Body of pancreas (tissue), 4 donors: ENCODE data around the gene C1R. TPM values are rescaled to one million over a fixed set of nuclear protein-coding genes. Genes with fewer than 3 reads are reported as not detected.

Experiments used
- ATAC-seq: fragments of 150-250 bp; one replicate; pipeline ENCODE4 v1.9.1; 2016
- DNase-seq, 4 donors: peaks; one replicate each; pipeline ENCODE4 v3.0.0-alpha.2; 2019
- H3K27ac ChIP-seq, 4 donors: fragments of 200-600 bp; sonication (generic); 1 replicate in 3 of 4; 2 replicates in 1 of 4; pipeline versions ENCODE4 v1.5.1 to v1.6.1; 2016 to 2019; ENCODE audit warnings: mild to moderate bottlenecking in 1 of 4, mixed read lengths in 1 of 4, moderate library complexity in 1 of 4
- H3K27me3 ChIP-seq, 2 donors: fragments of 200-600 bp; sonication (generic); one replicate each; pipeline ENCODE4 v1.6.0; 2016; ENCODE audit warnings: mild to moderate bottlenecking in 1 of 2
- H3K36me3 ChIP-seq, 2 donors: fragments of 200-600 bp; sonication (generic); replicated peaks in 1 of 2; 2 replicates each; pipeline ENCODE4 v1.5.1; 2016; ENCODE audit warnings: low read depth in 2 of 2; ENCODE audit not compliant: insufficient read depth in 1 of 2
- H3K4me1 ChIP-seq: fragments of 200-600 bp; sonication (generic); one replicate; pipeline ENCODE4 v1.6.0; 2016
- H3K4me3 ChIP-seq, 2 donors: fragments of 200-600 bp; sonication (generic); 1 replicate in 1 of 2; 2 replicates in 1 of 2; pipeline ENCODE4 v1.5.1; 2016 to 2019
- H3K9me3 ChIP-seq, 3 donors: fragments of 200-600 bp; sonication (generic); 1 replicate in 2 of 3; 2 replicates in 1 of 3; pipeline ENCODE4 v1.5.1; 2016
- CTCF ChIP-seq, 7 experiments: fragments of 450-650 bp in 4 of 7; fragments of 200-600 bp in 3 of 7; sonication (generic) in 3 of 7; IDR thresholded peaks; one replicate each; pipeline ENCODE4 v1.5.1; 2016 to 2019; ENCODE audit warnings: antibody characterized with exemption in 7 of 7
- POLR2A ChIP-seq, 3 donors: fragments of 450-650 bp; IDR thresholded peaks; one replicate each; pipeline ENCODE4 v1.6.1; 2016; ENCODE audit warnings: antibody characterized with exemption in 3 of 3, mild to moderate bottlenecking in 2 of 3
- WGBS, 2 donors: methylation state at CpG; one replicate each; pipeline ENCODE4 v1.1.5; 2017; 5-methylcytosine and 5-hydroxymethylcytosine counted together
- intact Hi-C: fragments of 100-400 bp; cut with DNase I; formaldehyde crosslinking; loops from one replicate; pipeline ENCODE4 v1.15.1; 2023
- total RNA-seq, 2 donors: library from RNA; depleted of rRNA; stranded (reverse); fragments of >200 nt; gene quantifications; one replicate each; pipeline ENCODE4 v1.1.0, GENCODE V29; 2016

Gene C1R
- total RNA-seq, 2 donors from 2014 or later: 113 to 133 TPM

GRCh38 chr12:7121324-7121723 lies 29.1 kb upstream of the C1R start:
- ATAC-seq (no peak), DNase-seq (no peak)
- intact Hi-C loops: no loop called here
- Histone ChIP-seq H3K27ac (no peak overlapping the region), H3K9me3 (no peaks in the 10 kb centered on the region), H3K27me3 (no peaks in the 10 kb centered on the region), H3K4me1 (peaks cover 9% of the 10 kb centered on the region), H3K4me3 (no peak overlapping the region), H3K36me3 (no peaks in the 10 kb centered on the region)
- TF ChIP-seq POLR2A (IDR thresholded peaks at IDR 0.05) (no peak), CTCF (IDR thresholded peaks at IDR 0.05) (no peak)
- 70 to 76% methylated on average over 3 to 5 of the region's 5 CpGs for WGBS, 2 donors

DNA sequence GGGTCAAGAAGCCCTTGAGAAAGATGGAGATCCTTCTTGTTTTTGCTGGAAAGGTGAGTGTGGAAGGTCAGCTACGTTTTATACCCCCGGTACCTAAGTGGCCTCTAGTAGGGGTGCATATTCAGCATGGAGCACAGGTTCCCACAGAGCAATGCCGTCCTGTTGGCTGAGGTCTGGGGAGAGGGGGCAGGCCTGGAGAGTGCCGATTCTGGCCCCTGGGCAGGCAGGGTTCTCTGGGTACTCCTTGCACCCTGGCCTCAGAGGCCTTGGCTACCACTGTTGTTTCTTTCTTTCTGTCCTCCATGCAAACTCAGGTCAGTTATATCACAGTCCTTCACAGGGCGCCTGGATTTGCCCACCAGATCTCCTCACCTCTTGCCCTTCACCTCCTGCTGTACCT lies 27.9 kb upstream of the C1R start:
- no peak for DNase-seq
- no peaks in the 10 kb centered on the region for H3K36me3 ChIP-seq
- H3K4me3 ChIP-seq: no peak overlapping the region
- 74 to 75% methylated on average over 3 to 5 of the region's 5 CpGs for WGBS, 2 donors
- H3K27me3 ChIP-seq: no peaks in the 10 kb centered on the region
- ATAC-seq: no peak
- no peak overlapping the region for H3K27ac ChIP-seq
- TF ChIP-seq POLR2A (IDR thresholded peaks at IDR 0.05): no peak
- no peak for TF ChIP-seq CTCF (IDR thresholded peaks at IDR 0.05)
- H3K9me3 ChIP-seq: no peaks in the 10 kb centered on the region
- intact Hi-C loops: no loop called here
- peaks cover 9% of the 10 kb centered on the region for H3K4me1 ChIP-seq

GRCh38 chr12:7118881-7119280 lies 26.6 kb upstream of the C1R start:
- no peak for DNase-seq

GRCh38 chr12:7117670-7118069 lies 25.4 kb upstream of the C1R start:
- DNase-seq: no peak
- 82% methylated on average over 3 of the region's 3 CpGs for WGBS, 2 donors
- ATAC-seq: no peak
- no peaks in the 10 kb centered on the region for H3K36me3 ChIP-seq
- no peaks in the 10 kb centered on the region for H3K27me3 ChIP-seq
- H3K9me3 ChIP-seq: no peaks in the 10 kb centered on the region
- intact Hi-C loops: loop anchor here (10.0 kb wide), 1 partner anchor 73 kb away; no protein-coding TSS in a partner anchor
- no peak overlapping the region for H3K27ac ChIP-seq
- no peak overlapping the region for H3K4me3 ChIP-seq
- TF ChIP-seq CTCF (IDR thresholded peaks at IDR 0.05) (no peak), POLR2A (IDR thresholded peaks at IDR 0.05) (no peak)
- peaks cover 5% of the 10 kb centered on the region for H3K4me1 ChIP-seq

More at GRCh38 chr12:7118881-7119280, 26.6 kb upstream of the C1R start:
- Histone ChIP-seq H3K4me1 (peaks cover 9% of the 10 kb centered on the region), H3K9me3 (no peaks in the 10 kb centered on the region), H3K4me3 (no peak overlapping the region), H3K36me3 (no peaks in the 10 kb centered on the region), H3K27me3 (no peaks in the 10 kb centered on the region), H3K27ac (no peak overlapping the region)
- TF ChIP-seq CTCF (IDR thresholded peaks at IDR 0.05): no peak
- TF ChIP-seq POLR2A (IDR thresholded peaks at IDR 0.05): no peak
- no peak for ATAC-seq
- WGBS, 2 donors: 73 to 78% methylated on average over 3 of the region's 3 CpGs
- intact Hi-C loops: loop anchor here (10.0 kb wide), 1 partner anchor 74 kb away; no protein-coding TSS in a partner anchor

- intact Hi-C loops: loop anchor here (10.0 kb wide), 1 partner anchor 72 kb away; no protein-coding TSS in a partner anchor
- no peak for ATAC-seq
These were observed 24.7 kb upstream of the C1R start for GRCh38 chr12:7116916-7117315.

More at GRCh38 chr12:7116916-7117315, 24.7 kb upstream of the C1R start:
- Histone ChIP-seq H3K27me3 (no peaks in the 10 kb centered on the region), H3K27ac (no peak overlapping the region), H3K36me3 (no peaks in the 10 kb centered on the region), H3K4me3 (no peak overlapping the region), H3K4me1 (peaks cover 5% of the 10 kb centered on the region), H3K9me3 (no peaks in the 10 kb centered on the region)
- DNase-seq: no peak
- TF ChIP-seq CTCF (IDR thresholded peaks at IDR 0.05): no peak
- no peak for TF ChIP-seq POLR2A (IDR thresholded peaks at IDR 0.05)
- WGBS, 2 donors: 82 to 89% methylated on average over 6 to 9 of the region's 9 CpGs
